Peyer's patch (tissue), 4 donors: Measurements from ENCODE around the gene PCDHGA12. TPM values are rescaled to one million over a fixed set of nuclear protein-coding genes. Genes with fewer than 3 reads are reported as not detected.
"Not testable (repeated sequence)": the region's sequence is repeated elsewhere in the genome, so short reads cannot be mapped to it uniquely, and the experiment has no call there.

Source experiments
- DNase-seq, 3 donors: peaks; one replicate each; pipeline ENCODE4 v3.0.0-alpha.2; 2017 to 2019
- H3K27ac ChIP-seq, 4 donors: fragments of 200-600 bp; sonication (generic); one replicate each; pipeline ENCODE4 v1.5.1; 2016 to 2019
- H3K27me3 ChIP-seq, 2 donors: fragments of 200-600 bp; sonication (generic); one replicate each; pipeline ENCODE4 v1.5.1; 2019
- H3K36me3 ChIP-seq, 3 donors: fragments of 200-600 bp; sonication (generic); one replicate each; pipeline ENCODE4 v1.5.1; 2016 to 2019
- H3K4me1 ChIP-seq, 4 donors: fragments of 200-600 bp; sonication (generic); one replicate each; pipeline ENCODE4 v1.5.1; 2016 to 2019
- H3K4me3 ChIP-seq, 4 donors: fragments of 200-600 bp; sonication (generic); 1 replicate in 3 of 4; 2 replicates in 1 of 4; pipeline ENCODE4 v1.5.1; 2016 to 2019; ENCODE audit warnings: mild to moderate bottlenecking in 1 of 4
- H3K9me3 ChIP-seq, 4 donors: fragments of 200-600 bp; sonication (generic); one replicate each; pipeline ENCODE4 v1.5.1; 2016 to 2019; ENCODE audit warnings: mild to moderate bottlenecking in 1 of 4
- CTCF ChIP-seq, 6 experiments: fragments of 450-650 bp in 4 of 6; fragments of 200-600 bp in 2 of 6; sonication (generic) in 1 of 6; IDR thresholded peaks; one replicate each; pipeline ENCODE4 v1.5.1; 2017 to 2019; ENCODE audit warnings: antibody characterized with exemption in 6 of 6, mild to moderate bottlenecking in 3 of 6, moderate library complexity in 1 of 6
- POLR2A ChIP-seq, 2 donors: fragments of 450-650 bp; IDR thresholded peaks; one replicate each; pipeline ENCODE4 v1.5.1; 2017; ENCODE audit warnings: antibody characterized with exemption in 2 of 2, mild to moderate bottlenecking in 2 of 2, moderate library complexity in 2 of 2
- total RNA-seq, 4 donors: library from RNA; depleted of rRNA; stranded (reverse); fragments of >200 nt; gene quantifications; one replicate each; pipeline ENCODE4 v1.1.0, GENCODE V29; 2016

PCDHGA12 gene
- total RNA-seq, 4 donors from 2014 or later, result 1.4 to 12.4 (median 4.7) TPM

- Histone ChIP-seq H3K9me3 (peaks cover 0 to 84% (median 11%) of the 10 kb centered on the region in 4 donors), H3K4me3 (no peak overlapping the region)
- TF ChIP-seq CTCF (IDR thresholded peaks at IDR 0.05) (no peak), POLR2A (IDR thresholded peaks at IDR 0.05) (no peak)
Measured at GRCh38 chr5:141427783-141428426, 2.4 kb upstream of the PCDHGA12 start.

GRCh38 chr5:141431286-141431685, 979 bp downstream of the PCDHGA12 start:
- no peak for TF ChIP-seq POLR2A (IDR thresholded peaks at IDR 0.05)
- TF ChIP-seq CTCF (IDR thresholded peaks at IDR 0.05), result no peak
- H3K27me3 ChIP-seq, result no peaks in the 10 kb centered on the region
- no peak overlapping the region for H3K27ac ChIP-seq
- H3K36me3 ChIP-seq, result no peaks in the 10 kb centered on the region
- DNase-seq, result no peak
- H3K4me3 ChIP-seq, result peak overlapping the region in 2 of 4 donors; percentile 21 to 23
- H3K4me1 ChIP-seq, result no peaks in the 10 kb centered on the region
- peaks cover 0 to 79% (median 9%) of the 10 kb centered on the region in 4 donors for H3K9me3 ChIP-seq

More at GRCh38 chr5:141427783-141428426, 2.4 kb upstream of the PCDHGA12 start:
- Histone ChIP-seq H3K27ac (no peak overlapping the region), H3K36me3 (no peaks in the 10 kb centered on the region), H3K4me1 (no peaks in the 10 kb centered on the region), H3K27me3 (no peaks in the 10 kb centered on the region)
- DNase-seq, result no peak

- H3K4me1 ChIP-seq, H3K27me3 ChIP-seq, H3K27ac ChIP-seq, DNase-seq, H3K36me3 ChIP-seq, H3K4me3 ChIP-seq: not testable (repeated sequence)
- H3K9me3 ChIP-seq, result peaks cover 0 to 68% (median 9%) of the 10 kb centered on the region in 4 donors
Measured at GRCh38 chr5:141432308-141432707, 2.0 kb downstream of the PCDHGA12 start.

- not testable (repeated sequence) for DNase-seq, H3K4me1 ChIP-seq, H3K27me3 ChIP-seq, H3K4me3 ChIP-seq, H3K27ac ChIP-seq, H3K36me3 ChIP-seq
- peaks cover 0 to 64% (median 7%) of the 10 kb centered on the region in 4 donors for H3K9me3 ChIP-seq
Measured at GRCh38 chr5:141432726-141433125, 2.4 kb downstream of the PCDHGA12 start.

- no peak for TF ChIP-seq POLR2A (IDR thresholded peaks at IDR 0.05)
- TF ChIP-seq CTCF (IDR thresholded peaks at IDR 0.05), result no peak
- DNase-seq, result no peak
- H3K36me3 ChIP-seq, result no peaks in the 10 kb centered on the region
- H3K27ac ChIP-seq, result no peak overlapping the region
- H3K27me3 ChIP-seq, result no peaks in the 10 kb centered on the region
- no peak overlapping the region for H3K4me3 ChIP-seq
- H3K4me1 ChIP-seq, result no peaks in the 10 kb centered on the region
- H3K9me3 ChIP-seq, result peaks cover 0 to 54% (median 3%) of the 10 kb centered on the region in 4 donors
Measured at GRCh38 chr5:141434006-141434405, 3.7 kb downstream of the PCDHGA12 start.

- H3K36me3 ChIP-seq, result no peaks in the 10 kb centered on the region
- no peak overlapping the region for H3K4me3 ChIP-seq
- no peak for DNase-seq
- no peaks in the 10 kb centered on the region for H3K27me3 ChIP-seq
- no peaks in the 10 kb centered on the region for H3K4me1 ChIP-seq
- no peak overlapping the region for H3K27ac ChIP-seq
- TF ChIP-seq POLR2A (IDR thresholded peaks at IDR 0.05) (no peak), CTCF (IDR thresholded peaks at IDR 0.05) (no peak)
- peaks cover 0 to 44% (median under 1%) of the 10 kb centered on the region in 4 donors for H3K9me3 ChIP-seq
Measured at GRCh38 chr5:141437221-141437620, 6.9 kb downstream of the PCDHGA12 start.
